Measurements from ENCODE around the gene SULT1C4. TPM values are rescaled to one million over a fixed set of nuclear protein-coding genes. Genes with fewer than 3 reads are reported as not detected.

The SULT1C4 gene
- total and polyA plus RNA-seq, 3 donors from 2014 or later, result 0.63 to 3.5 (median 1.1) TPM

GRCh38 chr2:108367014-108367413, 10.7 kb upstream of the SULT1C4 start:
- Histone ChIP-seq H3K27ac (no peak overlapping the region), H3K36me3 (ENCODE audit: low read depth, missing control alignments) (no peaks in the 10 kb centered on the region), H3K9me3 (no peaks in the 10 kb centered on the region), H3K4me1 (no peaks in the 10 kb centered on the region), H3K27me3 (no peaks in the 10 kb centered on the region), H3K4me3 (no peak overlapping the region)
- intact Hi-C loops (cut with DNase I; ENCODE audit: low total_unique reads), result no loop called here
- DNase-seq, result no peak
- WGBS, 2 donors, result 88 to 97% methylated on average over 1 of the region's 1 CpG
- no peak for TF ChIP-seq POLR2A (IDR thresholded peaks at IDR 0.05)
- TF ChIP-seq, protein P1, sequence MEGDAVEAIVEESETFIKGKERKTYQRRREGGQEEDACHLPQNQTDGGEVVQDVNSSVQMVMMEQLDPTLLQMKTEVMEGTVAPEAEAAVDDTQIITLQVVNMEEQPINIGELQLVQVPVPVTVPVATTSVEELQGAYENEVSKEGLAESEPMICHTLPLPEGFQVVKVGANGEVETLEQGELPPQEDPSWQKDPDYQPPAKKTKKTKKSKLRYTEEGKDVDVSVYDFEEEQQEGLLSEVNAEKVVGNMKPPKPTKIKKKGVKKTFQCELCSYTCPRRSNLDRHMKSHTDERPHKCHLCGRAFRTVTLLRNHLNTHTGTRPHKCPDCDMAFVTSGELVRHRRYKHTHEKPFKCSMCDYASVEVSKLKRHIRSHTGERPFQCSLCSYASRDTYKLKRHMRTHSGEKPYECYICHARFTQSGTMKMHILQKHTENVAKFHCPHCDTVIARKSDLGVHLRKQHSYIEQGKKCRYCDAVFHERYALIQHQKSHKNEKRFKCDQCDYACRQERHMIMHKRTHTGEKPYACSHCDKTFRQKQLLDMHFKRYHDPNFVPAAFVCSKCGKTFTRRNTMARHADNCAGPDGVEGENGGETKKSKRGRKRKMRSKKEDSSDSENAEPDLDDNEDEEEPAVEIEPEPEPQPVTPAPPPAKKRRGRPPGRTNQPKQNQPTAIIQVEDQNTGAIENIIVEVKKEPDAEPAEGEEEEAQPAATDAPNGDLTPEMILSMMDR (IDR thresholded peaks at IDR 0.05), result no peak

GRCh38 chr2:108367561-108368175, 10.1 kb upstream of the SULT1C4 start:
- no peaks in the 10 kb centered on the region for H3K27me3 ChIP-seq
- intact Hi-C loops (cut with DNase I; ENCODE audit: low total_unique reads), result no loop called here
- no peak overlapping the region for H3K27ac ChIP-seq
- no peak for DNase-seq
- H3K4me1 ChIP-seq, result no peaks in the 10 kb centered on the region
- H3K4me3 ChIP-seq, result no peak overlapping the region
- 37 to 44% methylated on average over 2 of the region's 2 CpGs for WGBS, 2 donors
- no peaks in the 10 kb centered on the region for H3K36me3 ChIP-seq (ENCODE audit: low read depth, missing control alignments)
- TF ChIP-seq, protein P1 (IDR thresholded peaks at IDR 0.05), result no peak
- no peak for TF ChIP-seq POLR2A (IDR thresholded peaks at IDR 0.05)
- H3K9me3 ChIP-seq, result no peaks in the 10 kb centered on the region

GRCh38 chr2:108369153-108369552, 8.6 kb upstream of the SULT1C4 start:
- Histone ChIP-seq H3K27me3 (no peaks in the 10 kb centered on the region), H3K9me3 (no peaks in the 10 kb centered on the region)
- WGBS, 2 donors, result 85 to 92% methylated on average over 2 of the region's 2 CpGs

DNA sequence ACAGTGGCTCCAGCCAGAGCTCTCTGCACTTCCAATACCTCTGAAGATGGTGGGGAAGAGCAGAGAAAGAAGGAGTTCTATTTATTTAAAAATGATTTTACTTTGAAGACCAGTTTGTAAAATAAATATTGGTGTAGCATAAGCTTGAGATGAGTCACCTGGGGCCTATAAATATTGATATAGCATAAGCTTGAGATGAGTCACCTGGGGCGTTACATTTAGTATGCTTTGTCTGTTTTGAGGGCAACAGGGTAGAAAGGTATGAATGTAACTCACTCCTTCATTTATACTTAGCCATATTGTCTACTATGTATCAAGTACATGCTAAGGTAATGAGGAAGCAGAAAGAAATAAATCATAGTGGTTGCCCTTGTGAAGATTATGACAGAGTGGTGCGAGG, 7.7 kb upstream of the SULT1C4 start:
- no peak for DNase-seq
- 87 to 95% methylated on average over 2 of the region's 2 CpGs for WGBS, 2 donors
- Histone ChIP-seq H3K4me1 (no peaks in the 10 kb centered on the region), H3K4me3 (no peak overlapping the region), H3K27ac (no peak overlapping the region), H3K9me3 (no peaks in the 10 kb centered on the region), H3K27me3 (no peaks in the 10 kb centered on the region), H3K36me3 (ENCODE audit: low read depth, missing control alignments) (no peaks in the 10 kb centered on the region)
- intact Hi-C loops (cut with DNase I; ENCODE audit: low total_unique reads), result no loop called here
- TF ChIP-seq, protein P1 (IDR thresholded peaks at IDR 0.05), result no peak
- no peak for TF ChIP-seq POLR2A (IDR thresholded peaks at IDR 0.05)

More at GRCh38 chr2:108369153-108369552, 8.6 kb upstream of the SULT1C4 start:
- Histone ChIP-seq H3K4me1 (no peaks in the 10 kb centered on the region), H3K36me3 (ENCODE audit: low read depth, missing control alignments) (no peaks in the 10 kb centered on the region), H3K27ac (no peak overlapping the region), H3K4me3 (no peak overlapping the region)
- TF ChIP-seq POLR2A (IDR thresholded peaks at IDR 0.05), result no peak
- TF ChIP-seq, protein P1 (IDR thresholded peaks at IDR 0.05), result no peak
- intact Hi-C loops (cut with DNase I; ENCODE audit: low total_unique reads), result no loop called here
- no peak for DNase-seq

DNA sequence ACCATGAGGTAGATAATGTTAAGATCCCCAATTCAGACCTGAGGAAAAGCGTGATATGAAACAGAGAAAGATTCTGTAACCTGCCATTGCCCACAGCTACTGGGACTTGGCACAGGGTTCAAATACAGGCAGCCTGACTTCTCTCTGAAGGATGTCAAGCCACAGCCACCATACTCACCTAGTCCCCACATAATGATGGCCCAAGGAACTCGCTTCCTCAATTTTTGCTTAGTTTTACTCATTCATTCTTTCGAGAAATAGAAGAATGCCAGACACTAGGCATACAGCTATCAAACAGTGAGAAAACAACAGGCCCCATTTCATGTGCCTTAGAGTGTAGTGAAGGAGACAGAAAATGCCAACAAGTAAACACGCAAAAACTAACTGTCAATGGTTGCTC, 980 bp upstream of the SULT1C4 start:
- H3K9me3 ChIP-seq, result no peaks in the 10 kb centered on the region
- H3K36me3 ChIP-seq (ENCODE audit: low read depth, missing control alignments), result no peaks in the 10 kb centered on the region
- 90 to 94% methylated on average over 4 of the region's 4 CpGs for WGBS, 2 donors
- H3K27me3 ChIP-seq, result no peaks in the 10 kb centered on the region
- TF ChIP-seq, protein P1 (IDR thresholded peaks at IDR 0.05), result no peak
- TF ChIP-seq POLR2A (IDR thresholded peaks at IDR 0.05), result no peak
- DNase-seq, result no peak
- no peak overlapping the region for H3K27ac ChIP-seq
- no peak overlapping the region for H3K4me3 ChIP-seq
- no peaks in the 10 kb centered on the region for H3K4me1 ChIP-seq
- intact Hi-C loops (cut with DNase I; ENCODE audit: low total_unique reads), result no loop called here
